HepG2 (cell line): Measurements from ENCODE around the gene PNPLA2. TPM values are rescaled to one million over a fixed set of nuclear protein-coding genes. Genes with fewer than 3 reads are reported as not detected.

Source experiments
- ATAC-seq: fragments of 200-7000 bp; cut with Tn5 transposase; 3 replicates; pipeline ENCODE4 v1.9.1; 2020; ENCODE audit warnings: mild to moderate bottlenecking, moderate library complexity
- BruUV-seq: library from RNA; stranded (reverse); fragments of 400-500 nt; replicated peaks from 2 replicates; lab custom pipeline; 2021; lab: Mats Ljungman, UMichigan
- CTCF ChIA-PET: fragments of 300-600 bp; formaldehyde crosslinking; extraction: SDS; loops from one replicate; lab custom pipeline; 2021; ENCODE audit warnings: low total read pairs, inconsistent platforms, low intra/inter-chr PET ratio; lab: Yijun Ruan, JAX
- POLR2A ChIA-PET: fragments of 350-600 bp; sonication (Branson Sonifier 250); formaldehyde crosslinking; loops from one replicate; lab custom pipeline; 2020; ENCODE audit warnings: antibody characterized with exemption, inconsistent platforms; lab: Yijun Ruan, JAX
- DNase-seq: peaks from one replicate; pipeline ENCODE4 v3.0.0-alpha.2; 2015; ENCODE audit warnings: low spot score
- FAIRE-seq: peaks from 3 replicates; lab custom pipeline; 2011; peaks lifted over from hg19 to GRCh38; lab: Jason Lieb, UNC
- H2AFZ ChIP-seq: one replicate; pipeline ENCODE4 v1.6.1; 2011; ENCODE audit warnings: low read length, inconsistent platforms
- H3K27ac ChIP-seq: fragments of 300-600 bp; 3 replicates; pipeline ENCODE4 v1.8.0; 2011; ENCODE audit warnings: mixed run types, mild to moderate bottlenecking, mixed read lengths, low read length, inconsistent platforms; ENCODE audit not compliant: insufficient read depth; ENCODE audit errors: extremely low read length
- H3K27me3 ChIP-seq, 2 experiments: fragments of 200-600 bp in 1 of 2; 2 replicates in 1 of 2; 3 replicates in 1 of 2; pipeline versions ENCODE4 v1.6.0 to v1.8.0; 2011; ENCODE audit warnings: low read length in 2 of 2, mild to moderate bottlenecking in 2 of 2, moderate library complexity in 2 of 2, inconsistent platforms in 1 of 2; ENCODE audit not compliant: insufficient read depth in 2 of 2, control insufficient read depth in 1 of 2
- H3K36me3 ChIP-seq, 2 experiments: fragments of 200-600 bp in 1 of 2; replicated peaks in 1 of 2; 2 replicates in 1 of 2; 3 replicates in 1 of 2; pipeline versions ENCODE4 v1.5.1 to v1.8.0; 2011; ENCODE audit warnings: low read length in 2 of 2, inconsistent platforms in 1 of 2; ENCODE audit not compliant: insufficient read depth in 2 of 2, control insufficient read depth in 1 of 2
- H3K4me1 ChIP-seq: 2 replicates; pipeline ENCODE4 v1.5.1; 2012; ENCODE audit warnings: low read length, inconsistent platforms; ENCODE audit not compliant: insufficient read depth
- H3K4me2 ChIP-seq: 2 replicates; pipeline ENCODE4 v1.6.0; 2011; ENCODE audit warnings: low read depth, low read length, inconsistent platforms
- H3K4me3 ChIP-seq, 3 experiments: fragments of 200-600 bp in 1 of 3; sonication (generic), shearing (Covaris generic) in 1 of 3; replicated peaks in 1 of 3; 2 replicates each; pipeline ENCODE4 v1.5.1; 2011 to 2016; ENCODE audit warnings: low read length in 3 of 3, inconsistent platforms in 2 of 3, low read depth in 2 of 3, mild to moderate bottlenecking in 2 of 3, control low read depth in 1 of 3, mixed read lengths in 1 of 3; ENCODE audit not compliant: insufficient read depth in 1 of 3
- H3K79me2 ChIP-seq: one replicate; pipeline ENCODE4 v1.6.1; 2011; ENCODE audit warnings: low read length, inconsistent platforms; ENCODE audit not compliant: insufficient read depth
- H3K9ac ChIP-seq: 2 replicates; pipeline ENCODE4 v1.6.0; 2011; ENCODE audit warnings: mild to moderate bottlenecking, low read depth, low read length, inconsistent platforms; ENCODE audit not compliant: insufficient read depth
- H3K9me3 ChIP-seq: 2 replicates; pipeline ENCODE4 v1.5.1; 2012; ENCODE audit warnings: mild to moderate bottlenecking, low read length
- H4K20me1 ChIP-seq: 2 replicates; pipeline ENCODE4 v1.6.0; 2011; ENCODE audit warnings: inconsistent platforms, mild to moderate bottlenecking, low read length, moderate library complexity; ENCODE audit not compliant: insufficient read depth
- AGO2 ChIP-seq: fragments of 200-400 bp; formaldehyde crosslinking; optimal IDR thresholded peaks from 2 replicates; pipeline ENCODE3; 2017; ENCODE audit warnings: mild to moderate bottlenecking, low read depth, low read length, moderate library complexity
- ATF7 ChIP-seq, 2 experiments: fragments of 450-650 bp in 1 of 2; sonication (generic) in 1 of 2; formaldehyde crosslinking in 1 of 2; IDR thresholded peaks; 2 replicates each; pipeline versions ENCODE4 v1.4.0 to v1.6.1; 2016 to 2020; ENCODE audit warnings: antibody characterized with exemption in 1 of 2, mild to moderate bottlenecking in 1 of 2, missing genetic modification reagents in 1 of 2
- FOSL2 ChIP-seq: sonication (generic); formaldehyde crosslinking; IDR thresholded peaks from 2 replicates; pipeline ENCODE4 v1.4.0; 2020; ENCODE audit warnings: missing genetic modification reagents
- HOXA7 ChIP-seq: sonication (generic); formaldehyde crosslinking; IDR thresholded peaks from 2 replicates; pipeline ENCODE4 v1.8.1; 2022; ENCODE audit warnings: mild to moderate bottlenecking, missing genetic modification reagents, moderate library complexity
- IRF2 ChIP-seq: IDR thresholded peaks from 2 replicates; pipeline ENCODE4 v1.6.1; 2018; ENCODE audit warnings: missing genetic modification reagents, missing compliant biosample characterization
- RCOR2 ChIP-seq: IDR thresholded peaks from 2 replicates; pipeline ENCODE4 v1.6.1; 2016; ENCODE audit warnings: missing biosample characterization, missing genetic modification reagents
- SMAD9 ChIP-seq: sonication (generic); formaldehyde crosslinking; IDR thresholded peaks from 2 replicates; pipeline ENCODE4 v1.5.1; 2020; ENCODE audit warnings: mild to moderate bottlenecking, missing genetic modification reagents
- ZBED4 ChIP-seq: sonication (generic); formaldehyde crosslinking; IDR thresholded peaks from 2 replicates; pipeline ENCODE4 v1.4.0; 2020; ENCODE audit warnings: missing genetic modification reagents, borderline replicate concordance
- ZBTB21 ChIP-seq: sonication (generic); formaldehyde crosslinking; IDR thresholded peaks from 2 replicates; pipeline ENCODE4 v1.4.0; 2020; ENCODE audit warnings: missing genetic modification reagents
- ZFP90 ChIP-seq: sonication (generic); formaldehyde crosslinking; IDR thresholded peaks from 2 replicates; pipeline ENCODE4 v1.8.0; 2022; ENCODE audit warnings: missing genetic modification reagents, mild to moderate bottlenecking, inconsistent platforms, borderline replicate concordance
- ZNF292 ChIP-seq: sonication (generic); formaldehyde crosslinking; IDR thresholded peaks from 2 replicates; pipeline ENCODE4 v1.8.1; 2022; ENCODE audit warnings: mild to moderate bottlenecking, low read depth, missing genetic modification reagents, borderline replicate concordance
- ZNF652 ChIP-seq: IDR thresholded peaks from 2 replicates; pipeline ENCODE4 v1.6.1; 2016; ENCODE audit warnings: low read depth, borderline replicate concordance
- ZNF746 ChIP-seq: sonication (generic); formaldehyde crosslinking; IDR thresholded peaks from 2 replicates; pipeline ENCODE4 v1.8.0; 2022; ENCODE audit warnings: mild to moderate bottlenecking, missing genetic modification reagents
- ZNF792 ChIP-seq: IDR thresholded peaks from 2 replicates; pipeline ENCODE4 v1.6.1; 2016
- whole genome bisulfite sequencing: methylation state at CpG from one replicate; pipeline ENCODE4 v1.1.6; 2017; ENCODE audit warnings: low lambda C conversion rate; 5-methylcytosine and 5-hydroxymethylcytosine counted together
- in situ Hi-C: cut with HindIII; loops from 2 replicates; pipeline ENCODE4 v1.10.0; 2017; ENCODE audit warnings: low pct_unique_long_range_greater_than_20kb; ENCODE audit not compliant: extremely low pct_ligation_motif_present
- intact Hi-C: fragments of 100-400 bp; cut with micrococcal nuclease; formaldehyde crosslinking; loops from one replicate; pipeline ENCODE4 v1.10.0; 2022; ENCODE audit not compliant: unreplicated experiment
- polyA plus RNA-seq, 8 experiments: library from polyadenylated mRNA; depleted of rRNA in 3 of 8; stranded (reverse) in 7 of 8; unstranded in 1 of 8; fragments of >200 nt; fragmentation: Illumina TruSeq in 4 of 8; extraction: Trizol in 4 of 8; gene quantifications; 2 replicates each; pipeline versions ENCODE4 v1.2.1 to v1.2.3, GENCODE V29; 2011 to 2016; ENCODE audit warnings: low read depth in 4 of 8, missing spikeins in 1 of 8, mixed read lengths in 1 of 8; ENCODE audit not compliant: insufficient read depth in 1 of 8
- total RNA-seq, 5 experiments: library from RNA; depleted of rRNA; stranded (reverse); fragments of >200 nt; fragmentation: Illumina TruSeq; extraction: Trizol; gene quantifications; 2 replicates each; pipeline ENCODE4 v1.2.3, GENCODE V29; 2016; ENCODE audit warnings: low read depth in 1 of 5
- TF ChIP-seq, protein P1 (sequence below): sonication (generic); formaldehyde crosslinking; conservative IDR thresholded peaks from 2 replicates; pipeline ENCODE4 v1.4.0; 2020; ENCODE audit warnings: missing genetic modification reagents
- TF ChIP-seq, protein P2 (sequence below): sonication (generic); formaldehyde crosslinking; IDR thresholded peaks from 2 replicates; pipeline ENCODE4 v1.8.1; 2023; ENCODE audit warnings: mild to moderate bottlenecking, moderate library complexity, missing genetic modification reagents
- TF ChIP-seq, protein P3 (sequence below): sonication (generic); formaldehyde crosslinking; IDR thresholded peaks from 2 replicates; pipeline ENCODE4 v1.5.0; 2020; ENCODE audit warnings: mild to moderate bottlenecking, low read depth, missing genetic modification reagents, borderline replicate concordance

Gene PNPLA2
- total and polyA plus RNA-seq, 2 of the 13 experiments (the other 11 are each of a cell fraction or from before 2014, with no cell fraction given) = 10.5 to 43.2 TPM

DNA sequence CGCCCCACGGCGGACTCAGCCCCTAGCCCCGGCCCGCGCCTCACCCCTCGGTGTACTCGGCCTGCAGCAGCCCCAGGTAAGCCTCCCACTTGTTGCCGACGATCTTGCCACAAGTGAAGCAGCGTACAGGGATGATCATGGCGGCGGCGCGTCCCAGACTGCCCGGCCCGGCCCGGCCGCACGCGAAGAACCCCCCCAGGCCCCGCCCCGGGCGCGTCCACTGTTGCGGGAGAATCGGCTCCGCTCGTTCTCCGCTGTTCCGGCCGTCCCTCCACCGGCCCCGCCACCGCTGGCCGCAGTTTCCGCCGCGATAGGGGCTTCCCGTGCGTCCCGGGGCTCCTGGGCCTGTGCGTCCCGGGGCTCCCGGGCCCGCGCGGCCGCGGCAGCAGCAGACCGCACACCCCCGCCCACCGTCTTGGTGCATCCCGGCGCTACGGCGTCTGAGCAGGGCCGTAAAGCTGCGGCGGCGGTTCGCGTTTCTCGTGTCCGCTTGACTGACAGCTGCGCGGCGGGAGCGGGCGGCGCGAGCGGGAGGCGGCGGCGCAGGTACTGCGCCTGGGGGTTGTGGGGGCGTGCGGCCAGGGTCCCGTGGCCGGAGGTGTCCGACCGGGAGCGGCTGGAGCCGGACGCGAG lies 23.8 kb downstream of the PNPLA2 start, which contains the start of the genes POLR2L and TSPAN4:
TSS of gene POLR2L (minus strand) at position 160 of the 633 bp plus-strand sequence. CDS start at position 139, 21 bp downstream.
TSS of gene TSPAN4 (plus strand) at position 483 of the 633 bp plus-strand sequence. CDS start 7,453 bp downstream, outside the sequence.
- FAIRE-seq (no peak), ATAC-seq (peak; percentile 13), DNase-seq (peak; percentile 78)
- Histone ChIP-seq H2AFZ (no peak within 1 kb of the TSS), H3K27ac (peak within 1 kb of the TSS; percentile 83), H3K9me3 (no peaks in the 10 kb centered on the region), H3K4me3 (peak within 1 kb of the TSS; percentile 97 to 100 (median 98)), H3K4me1 (peaks cover 65% of the 10 kb centered on the region), H3K9ac (peak within 1 kb of the TSS; percentile 92), H3K27me3 (no peaks in the 10 kb centered on the region), H3K36me3 (peaks cover 5 to 27% of the 10 kb centered on the region in 2 experiments), H3K4me2 (peak within 1 kb of the TSS; percentile 85), H4K20me1 (peaks cover 17% of the 10 kb centered on the region; the same call in 1 of the 2 replicates), H3K79me2 (peaks cover 27% of the 10 kb centered on the region)
- in situ Hi-C loops (no loop called here), intact Hi-C loops (loop anchor here (5.0 kb wide), 1 partner anchor 35 kb away; the partner anchor contains the start of genes PIDD1 and RPLP2)
- BruUV-seq = no TSS peak
- ChIA-PET CTCF (no interaction called here), POLR2A (interaction anchor here (0.7 to 11.1 kb wide), 7 partner anchors 13 to 136 kb away, joined by 3 to 141 read pairs (median 7); partner anchors contain the start of genes CD151, CRACR2B, PNPLA2 and RPLP2)
- WGBS = 0% methylated on average over 3 of the region's 87 CpGs
- TF ChIP-seq RCOR2 (CRISPR knock-in tag) (no peak), IRF2 (CRISPR knock-in tag) (peak; percentile 47; the same call in 1 of the 2 replicates), FOSL2 (CRISPR knock-in tag) (no peak; the same call in 1 of the 2 replicates), ZBTB21 (CRISPR knock-in tag) (no peak), ZNF292 (CRISPR knock-in tag) (no peak), HOXA7 (CRISPR knock-in tag) (no peak), ZFP90 (CRISPR knock-in tag) (no peak; the same call in 1 of the 2 replicates), ZNF792 (no peak), ZBED4 (CRISPR knock-in tag) (peak; percentile 76), ATF7 (IDR thresholded peaks at IDR 0.05) (peak; percentile 48; the same call in 1 of the 2 replicates), ATF7 (CRISPR knock-in tag; IDR thresholded peaks at IDR 0.05) (no peak), ZNF652 (no peak), ZNF746 (CRISPR knock-in tag) (no peak), SMAD9 (CRISPR knock-in tag) (0 out of 2 replicates have a peak, but pooled peaks have one; percentile 82), AGO2 (peak; percentile 88)
- TF ChIP-seq, protein P1, sequence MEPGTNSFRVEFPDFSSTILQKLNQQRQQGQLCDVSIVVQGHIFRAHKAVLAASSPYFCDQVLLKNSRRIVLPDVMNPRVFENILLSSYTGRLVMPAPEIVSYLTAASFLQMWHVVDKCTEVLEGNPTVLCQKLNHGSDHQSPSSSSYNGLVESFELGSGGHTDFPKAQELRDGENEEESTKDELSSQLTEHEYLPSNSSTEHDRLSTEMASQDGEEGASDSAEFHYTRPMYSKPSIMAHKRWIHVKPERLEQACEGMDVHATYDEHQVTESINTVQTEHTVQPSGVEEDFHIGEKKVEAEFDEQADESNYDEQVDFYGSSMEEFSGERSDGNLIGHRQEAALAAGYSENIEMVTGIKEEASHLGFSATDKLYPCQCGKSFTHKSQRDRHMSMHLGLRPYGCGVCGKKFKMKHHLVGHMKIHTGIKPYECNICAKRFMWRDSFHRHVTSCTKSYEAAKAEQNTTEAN (CRISPR knock-in tag) = 0 out of 2 replicates have a peak, but pooled peaks have one; percentile 41
- TF ChIP-seq, protein P2, sequence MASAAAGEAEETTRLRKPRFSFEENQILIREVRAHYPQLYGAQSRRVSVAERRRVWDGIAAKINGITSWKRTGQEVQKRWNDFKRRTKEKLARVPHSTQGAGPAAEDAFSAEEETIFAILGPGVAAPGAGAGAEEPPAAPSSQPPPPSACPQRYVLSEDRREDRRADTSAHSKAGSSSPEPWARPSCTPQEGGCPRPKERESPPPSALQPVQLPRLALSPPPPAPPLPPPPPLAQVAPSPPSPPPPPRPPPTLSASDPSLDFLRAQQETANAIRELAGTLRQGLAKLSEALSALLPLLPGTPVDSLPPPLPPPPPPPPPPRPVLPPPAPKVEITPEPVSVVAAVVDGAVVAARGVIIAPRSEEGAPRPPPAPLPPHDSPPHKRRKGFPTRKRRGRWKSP (CRISPR knock-in tag) = peak; percentile 89
- TF ChIP-seq, protein P3, sequence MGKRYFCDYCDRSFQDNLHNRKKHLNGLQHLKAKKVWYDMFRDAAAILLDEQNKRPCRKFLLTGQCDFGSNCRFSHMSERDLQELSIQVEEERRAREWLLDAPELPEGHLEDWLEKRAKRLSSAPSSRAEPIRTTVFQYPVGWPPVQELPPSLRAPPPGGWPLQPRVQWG (CRISPR knock-in tag) = no peak
